ENCODE measurements around the gene OR51B4. TPM values are rescaled to one million over a fixed set of nuclear protein-coding genes. Genes with fewer than 3 reads are reported as not detected.
"Not testable (repeated sequence)": the region's sequence is repeated elsewhere in the genome, so short reads cannot be mapped to it uniquely, and the experiment has no call there.

OR51B4 gene
- total and polyA plus RNA-seq, 2 donors (not counting 3 experiments of a cell fraction or from before 2014, with no cell fraction given) = 0.08 TPM; not detected in 1

GRCh38 chr11:5339771-5340322 is 38.1 kb upstream of the OR51B4 start:
- peak; percentile 26 for DNase-seq (ENCODE audit: low read depth, low spot score)
- H3K27ac ChIP-seq (ENCODE audit: insufficient read depth, low read depth, low read length) = no peak overlapping the region
- no peak overlapping the region for H3K4me3 ChIP-seq (replicated peaks in 1 of 3; ENCODE audit: insufficient read depth in 1 of 3, low read depth in 1 of 3, low read length in 3 of 3)
- no peaks in the 10 kb centered on the region for H4K20me1 ChIP-seq (replicated peaks; ENCODE audit: control insufficient read depth, extremely low read depth, insufficient read depth, low read length)
- H3K9ac ChIP-seq (replicated peaks; ENCODE audit: extremely low read depth, insufficient read depth, low read length) = no peak overlapping the region
- H3K79me2 ChIP-seq (ENCODE audit: control insufficient read depth, insufficient read depth, low read length) = no peaks in the 10 kb centered on the region
- H3K9me1 ChIP-seq (replicated peaks; ENCODE audit: control insufficient read depth, extremely low read depth, insufficient read depth, low read length) = no peaks in the 10 kb centered on the region
- POLR2A ChIA-PET = no interaction called here
- no TSS peak for BruUV-seq (replicated peaks)
- H3K27me3 ChIP-seq (ENCODE audit: control insufficient read depth in 2 of 2, insufficient read depth in 2 of 2, low read length in 2 of 2) = no peaks in the 10 kb centered on the region
- no peaks in the 10 kb centered on the region for H3K4me1 ChIP-seq (ENCODE audit: control insufficient read depth, extremely low read depth, insufficient read depth, low read length)
- TF ChIP-seq JUN (IDR thresholded peaks at IDR 0.05; ENCODE audit: borderline replicate concordance, insufficient read depth, insufficient read length, low read depth) (no peak), FOS (IDR thresholded peaks at IDR 0.05; ENCODE audit: borderline replicate concordance, insufficient read depth, low read length) (no peak), CTCF (IDR thresholded peaks at IDR 0.05; ENCODE audit: extremely low read depth in 1 of 2, insufficient read depth in 1 of 2, low read depth in 1 of 2, low read length in 2 of 2) (no peak), MAX (IDR thresholded peaks at IDR 0.05; ENCODE audit: insufficient read depth, insufficient read length) (no peak), GATA2 (IDR thresholded peaks at IDR 0.05; ENCODE audit: insufficient read depth, insufficient read length, low read depth, low read length) (no peak), MYC (IDR thresholded peaks at IDR 0.05; ENCODE audit: low read depth, low read length) (no peak), POLR2AphosphoS5 (IDR thresholded peaks at IDR 0.05; ENCODE audit: insufficient read depth, low read depth, low read length) (no peak)
- dilution Hi-C loops (cut with MboI; ENCODE audit: extremely low pct_ligation_motif_present, low sequenced_read_pairs) (no loop called here), intact Hi-C loops (cut with micrococcal nuclease) (no loop called here)
- CTCF ChIA-PET = no interaction called here
- no peak for FAIRE-seq
- H2AFZ ChIP-seq (ENCODE audit: low read depth, low read length) = no peak overlapping the region
- no peaks in the 10 kb centered on the region for H3K36me3 ChIP-seq (ENCODE audit: control insufficient read depth in 2 of 2, extremely low read depth in 1 of 2, insufficient read depth in 2 of 2, low read length in 2 of 2)
- no peak overlapping the region for H3K4me2 ChIP-seq (ENCODE audit: insufficient read depth, low read length)
- no peaks in the 10 kb centered on the region for H3K9me3 ChIP-seq (replicated peaks; ENCODE audit: control insufficient read depth, insufficient read depth, low read length)

- intact Hi-C loops (cut with micrococcal nuclease); H3K9me1 ChIP-seq (replicated peaks; ENCODE audit: control insufficient read depth, extremely low read depth, insufficient read depth, low read length); POLR2A ChIA-PET; CTCF ChIA-PET; DNase-seq (ENCODE audit: low read depth, low spot score); H3K36me3 ChIP-seq (ENCODE audit: control insufficient read depth in 2 of 2, extremely low read depth in 1 of 2, insufficient read depth in 2 of 2, low read length in 2 of 2); H3K27me3 ChIP-seq (ENCODE audit: control insufficient read depth in 2 of 2, insufficient read depth in 2 of 2, low read length in 2 of 2); H3K4me2 ChIP-seq (ENCODE audit: insufficient read depth, low read length); H3K9me3 ChIP-seq (replicated peaks; ENCODE audit: control insufficient read depth, insufficient read depth, low read length); FAIRE-seq; H3K79me2 ChIP-seq (ENCODE audit: control insufficient read depth, insufficient read depth, low read length); H4K20me1 ChIP-seq (replicated peaks; ENCODE audit: control insufficient read depth, extremely low read depth, insufficient read depth, low read length); H3K9ac ChIP-seq (replicated peaks; ENCODE audit: extremely low read depth, insufficient read depth, low read length); BruUV-seq (replicated peaks); dilution Hi-C loops (cut with MboI; ENCODE audit: extremely low pct_ligation_motif_present, low sequenced_read_pairs); H3K4me1 ChIP-seq (ENCODE audit: control insufficient read depth, extremely low read depth, insufficient read depth, low read length); H3K27ac ChIP-seq (ENCODE audit: insufficient read depth, low read depth, low read length); H2AFZ ChIP-seq (ENCODE audit: low read depth, low read length); H3K4me3 ChIP-seq (replicated peaks in 1 of 3; ENCODE audit: insufficient read depth in 1 of 3, low read depth in 1 of 3, low read length in 3 of 3): not testable (repeated sequence)
Measured at GRCh38 chr11:5337253-5337652, 35.5 kb upstream of the OR51B4 start.
